ENCODE results near the gene GPC6.

GPC6 gene

DNA sequence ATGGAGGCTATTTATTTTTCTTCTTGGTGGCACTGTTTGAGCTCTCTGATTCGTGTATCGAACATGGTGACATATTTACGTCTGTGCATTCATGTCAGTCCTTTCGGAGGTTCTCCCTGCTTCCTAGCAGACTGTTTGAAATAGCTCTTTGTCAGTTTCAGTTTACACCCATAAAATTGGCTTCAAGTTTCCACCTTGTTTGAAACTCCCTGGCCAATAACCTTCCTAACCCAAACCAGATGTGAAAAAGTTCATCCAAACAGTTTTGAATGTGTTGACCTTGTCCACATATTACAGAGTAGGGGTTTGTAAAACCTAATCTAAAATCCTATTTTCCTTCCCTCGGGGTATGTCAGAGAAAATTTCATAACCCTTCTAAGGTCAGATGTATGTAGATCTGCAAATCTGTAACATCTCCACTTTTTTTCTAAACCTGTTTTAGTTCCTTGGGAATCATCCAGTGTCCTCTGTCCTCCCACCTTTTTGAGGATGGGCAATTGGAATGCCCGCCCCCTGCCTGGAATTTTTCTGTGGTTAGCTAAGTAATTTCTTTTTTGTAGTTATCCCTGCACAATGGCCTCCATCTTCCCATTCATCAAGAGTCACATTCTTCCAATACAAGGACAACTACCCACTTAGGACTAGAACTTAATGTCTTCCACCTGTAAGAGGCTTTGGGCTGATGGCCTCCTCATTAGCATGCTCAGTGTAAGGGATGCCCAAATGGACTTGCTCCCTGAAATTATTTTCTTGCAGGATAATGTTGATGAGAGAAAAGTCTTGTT lies 499.8 kb downstream of the GPC6 start:
- in situ Hi-C loops (cut with HindIII; ENCODE audit: low sequenced_read_pairs), result no loop called here

GRCh38 chr13:93727211-93728141 lies 500.9 kb downstream of the GPC6 start:
- in situ Hi-C loops (cut with HindIII; ENCODE audit: low sequenced_read_pairs), result no loop called here

GRCh38 chr13:93729383-93729782 lies 502.8 kb downstream of the GPC6 start:
- in situ Hi-C loops (cut with HindIII; ENCODE audit: low sequenced_read_pairs), result no loop called here

- in situ Hi-C loops (cut with HindIII; ENCODE audit: low sequenced_read_pairs), result no loop called here
Observed at GRCh38 chr13:93730780-93731179, 504.2 kb downstream of the GPC6 start.

GRCh38 chr13:93732186-93732585 lies 505.6 kb downstream of the GPC6 start:
- in situ Hi-C loops (cut with HindIII; ENCODE audit: low sequenced_read_pairs), result no loop called here

- in situ Hi-C loops (cut with HindIII; ENCODE audit: low sequenced_read_pairs), result no loop called here
Observed at GRCh38 chr13:93736081-93736480, 509.5 kb downstream of the GPC6 start.

GRCh38 chr13:93736909-93737308 lies 510.3 kb downstream of the GPC6 start:
- in situ Hi-C loops (cut with HindIII; ENCODE audit: low sequenced_read_pairs), result no loop called here

GRCh38 chr13:93740334-93740733 lies 513.7 kb downstream of the GPC6 start:
- in situ Hi-C loops (cut with HindIII; ENCODE audit: low sequenced_read_pairs), result no loop called here

DNA sequence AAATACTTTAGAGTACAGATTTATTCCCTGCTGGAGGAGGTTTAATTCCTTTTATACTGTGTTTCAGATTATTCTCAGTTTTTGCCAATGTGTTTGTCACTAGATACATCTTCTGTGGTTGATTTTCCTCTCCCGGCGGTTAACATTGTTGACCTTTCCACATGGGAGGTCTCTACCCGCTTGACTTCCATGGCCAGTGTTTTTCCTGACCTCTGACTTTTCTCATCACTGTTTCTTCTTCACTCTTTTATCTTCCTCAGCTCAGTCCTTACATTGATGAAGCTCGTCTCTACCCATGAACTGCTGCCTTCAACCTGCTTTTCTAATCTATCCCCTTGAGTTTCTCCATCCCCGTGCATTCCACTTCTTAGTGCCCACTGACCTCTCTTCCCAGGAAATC lies 517.4 kb downstream of the GPC6 start:
- in situ Hi-C loops (cut with HindIII; ENCODE audit: low sequenced_read_pairs), result no loop called here

- in situ Hi-C loops (cut with HindIII; ENCODE audit: low sequenced_read_pairs), result no loop called here
Observed at GRCh38 chr13:93744886-93745285, 518.3 kb downstream of the GPC6 start.

DNA sequence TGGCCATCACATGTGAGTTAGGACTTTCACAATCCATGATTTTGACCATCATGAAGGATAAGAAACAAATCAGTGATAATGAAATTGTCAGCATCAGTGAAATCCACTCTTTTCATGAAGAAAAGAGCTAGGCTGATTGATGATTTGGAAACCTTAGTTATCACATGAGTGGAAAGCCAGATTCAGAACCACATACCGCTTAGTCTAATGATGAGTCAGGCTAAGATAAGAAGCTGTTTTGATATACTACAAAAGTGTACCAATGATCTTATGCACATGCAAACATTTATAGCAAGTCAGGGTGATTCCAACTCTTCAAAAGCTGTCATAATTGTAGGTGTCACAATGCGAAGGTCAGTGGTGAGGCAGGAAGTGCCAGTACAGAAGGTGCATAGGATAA lies 519.3 kb downstream of the GPC6 start:
- in situ Hi-C loops (cut with HindIII; ENCODE audit: low sequenced_read_pairs), result no loop called here

GRCh38 chr13:93746589-93746988 lies 520.0 kb downstream of the GPC6 start:
- in situ Hi-C loops (cut with HindIII; ENCODE audit: low sequenced_read_pairs), result no loop called here

GRCh38 chr13:93750676-93751075 lies 524.1 kb downstream of the GPC6 start:
- in situ Hi-C loops (cut with HindIII; ENCODE audit: low sequenced_read_pairs), result no loop called here

DNA sequence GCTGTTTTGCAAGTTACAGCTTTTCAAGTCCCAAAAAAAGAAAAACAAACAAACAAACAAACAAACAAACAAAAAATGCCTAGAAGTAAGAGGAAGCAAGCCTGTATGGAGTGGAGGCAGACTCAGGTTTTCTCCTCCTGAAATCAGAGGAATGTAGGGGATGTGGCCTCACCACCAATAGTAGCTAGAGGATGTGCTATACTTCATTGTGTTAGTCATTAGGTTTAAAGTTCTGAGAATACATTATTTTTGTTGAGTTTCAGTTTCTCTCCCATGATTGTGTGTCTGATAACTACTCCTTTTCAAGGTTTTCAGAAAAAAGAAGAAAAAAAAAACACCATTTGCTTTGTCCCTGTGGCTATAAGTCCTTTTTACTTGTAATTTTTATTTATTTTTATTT lies 524.5 kb downstream of the GPC6 start:
- in situ Hi-C loops (cut with HindIII; ENCODE audit: low sequenced_read_pairs), result no loop called here

DNA sequence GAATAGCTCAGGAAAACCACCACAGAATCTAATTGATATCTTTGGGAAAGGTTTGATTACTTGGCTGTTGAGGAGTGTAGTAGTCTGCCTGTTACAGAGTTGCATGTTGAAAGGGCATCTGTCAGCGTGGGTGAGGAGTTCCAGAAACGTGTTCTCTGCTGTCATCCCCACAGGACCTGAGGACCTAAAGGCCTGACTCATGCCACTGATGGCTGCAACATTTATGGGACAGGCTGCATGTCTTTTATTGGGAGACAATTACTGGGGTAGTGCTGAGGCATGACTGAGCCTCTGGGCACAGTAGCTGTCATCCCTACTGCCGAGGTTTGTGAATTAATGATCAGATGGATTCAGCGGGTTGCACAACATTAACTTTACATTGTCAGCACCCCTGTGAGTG lies 525.9 kb downstream of the GPC6 start:
- in situ Hi-C loops (cut with HindIII; ENCODE audit: low sequenced_read_pairs), result no loop called here

DNA sequence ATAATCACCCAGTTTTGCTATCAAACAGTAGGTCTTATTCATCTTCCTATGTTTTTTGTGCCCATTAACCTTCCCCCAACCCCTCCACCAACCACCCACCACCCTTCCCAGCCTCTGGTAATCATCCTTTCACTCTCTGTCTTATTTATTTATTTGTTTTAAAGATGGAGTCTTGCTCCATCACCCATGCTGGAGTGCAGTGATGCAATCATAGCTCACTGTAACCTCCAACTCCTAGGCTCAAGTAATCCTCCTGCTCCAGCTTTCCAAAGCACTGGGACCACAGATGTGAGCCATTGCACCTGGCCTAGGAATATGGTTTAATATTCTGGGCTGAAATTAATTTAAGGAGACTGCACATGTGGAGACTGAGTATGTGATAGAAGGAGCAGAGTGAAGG lies 527.0 kb downstream of the GPC6 start:
- in situ Hi-C loops (cut with HindIII; ENCODE audit: low sequenced_read_pairs), result no loop called here

DNA sequence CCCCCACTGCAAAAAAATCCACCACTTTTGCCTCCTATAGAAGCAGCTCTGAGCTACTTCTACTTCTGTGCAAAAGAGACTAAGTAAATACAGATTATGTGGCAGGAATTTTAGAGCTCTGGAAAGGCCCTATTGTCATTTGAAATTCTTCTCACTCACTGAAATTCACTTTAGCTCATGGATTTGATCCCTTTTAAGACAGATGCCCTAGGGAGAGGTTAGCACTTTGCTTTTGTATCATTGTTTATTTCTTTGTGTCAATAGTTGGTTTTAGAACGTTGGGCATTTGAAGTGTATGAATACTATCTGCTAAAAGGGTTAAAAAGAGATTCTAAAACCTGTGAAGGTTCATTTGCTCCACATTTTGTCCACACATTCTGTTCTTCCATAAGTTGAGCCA lies 528.7 kb downstream of the GPC6 start:
- in situ Hi-C loops (cut with HindIII; ENCODE audit: low sequenced_read_pairs), result no loop called here

DNA sequence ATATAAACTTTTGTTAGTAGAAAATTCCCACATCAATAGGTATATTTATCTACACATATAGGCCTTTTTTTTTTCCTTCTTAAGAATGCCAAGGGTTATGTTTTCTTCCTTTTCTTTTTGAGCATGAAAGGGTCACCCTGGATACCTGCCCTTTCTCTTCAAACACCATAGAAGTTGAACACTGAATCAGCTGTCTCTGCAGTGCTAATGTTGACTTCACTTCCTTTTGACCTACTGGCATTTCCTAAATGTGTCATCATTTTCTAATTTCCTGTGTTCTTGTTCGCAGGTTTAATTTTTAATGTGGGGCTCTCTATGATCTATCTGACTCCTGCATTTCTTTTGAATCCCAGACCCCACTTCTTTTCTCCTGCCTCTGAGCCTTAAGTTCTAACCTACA lies 532.0 kb downstream of the GPC6 start:
- in situ Hi-C loops (cut with HindIII; ENCODE audit: low sequenced_read_pairs), result no loop called here

DNA sequence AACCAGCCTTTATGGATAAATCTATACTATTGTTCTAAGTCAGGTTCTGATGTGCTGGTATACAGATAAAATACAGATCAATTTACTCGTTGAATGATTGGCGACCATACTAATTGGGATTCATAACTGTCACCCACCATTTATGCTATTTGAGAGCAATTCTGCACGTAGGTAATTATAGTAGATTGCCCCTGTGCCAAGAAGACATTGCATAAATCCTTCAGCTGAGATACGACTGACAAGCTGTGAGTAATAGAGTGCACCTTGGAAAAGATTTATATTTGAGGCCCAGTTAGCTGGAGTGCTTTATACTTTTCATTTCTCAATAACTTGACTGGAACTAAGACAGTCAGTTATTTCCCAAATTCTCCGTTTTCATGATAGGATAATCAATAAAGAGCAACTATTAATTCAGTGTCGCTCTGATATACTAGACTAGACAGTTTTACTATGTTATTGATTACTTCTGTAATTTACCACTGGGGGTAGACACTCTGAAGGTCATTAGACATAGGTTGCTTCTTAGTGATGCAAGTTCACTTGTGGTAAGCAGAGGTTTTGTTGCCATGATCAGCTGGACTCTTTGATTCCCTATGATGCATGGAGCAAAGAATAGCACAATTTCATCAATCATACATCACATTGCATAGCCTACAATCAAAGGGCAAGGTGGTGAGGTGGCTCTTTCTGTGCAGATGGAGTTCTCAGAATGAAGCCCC lies 536.3 kb downstream of the GPC6 start:
- in situ Hi-C loops (cut with HindIII; ENCODE audit: low sequenced_read_pairs), result no loop called here

GRCh38 chr13:93765062-93765461 lies 538.5 kb downstream of the GPC6 start:
- in situ Hi-C loops (cut with HindIII; ENCODE audit: low sequenced_read_pairs), result no loop called here

- in situ Hi-C loops (cut with HindIII; ENCODE audit: low sequenced_read_pairs), result no loop called here
Observed at GRCh38 chr13:93765811-93766210, 539.2 kb downstream of the GPC6 start.
